H9 (cell line): ENCODE data around the gene SNX30. TPM values are rescaled to one million over a fixed set of nuclear protein-coding genes. Genes with fewer than 3 reads are reported as not detected.
A peak's percentile ranks its signal among the peaks of the same experiment; 100 is the strongest.

Experiments
- DNase-seq: peaks from one replicate; pipeline ENCODE4 v3.0.0-alpha.2; 2017
- H2AFZ ChIP-seq: one replicate; pipeline ENCODE4 v1.6.1; 2013; ENCODE audit warnings: mild to moderate bottlenecking, low read length, control low read depth, moderate library complexity
- H2AK5ac ChIP-seq: 2 replicates; pipeline ENCODE4 v1.6.1; 2013; ENCODE audit warnings: low read length, control low read depth, mixed read lengths; ENCODE audit not compliant: insufficient read length
- H2BK120ac ChIP-seq: one replicate; pipeline ENCODE4 v1.6.1; 2013; ENCODE audit warnings: low read depth, mild to moderate bottlenecking, low read length, control low read depth, inconsistent platforms; ENCODE audit not compliant: poor library complexity, severe bottlenecking
- H2BK12ac ChIP-seq: 2 replicates; pipeline ENCODE4 v1.6.1; 2013; ENCODE audit warnings: low read length, control low read depth, mixed read lengths, low read depth; ENCODE audit not compliant: insufficient read length
- H2BK15ac ChIP-seq: 2 replicates; pipeline ENCODE4 v1.6.1; 2013; ENCODE audit warnings: low read depth, low read length, control low read depth
- H2BK20ac ChIP-seq: one replicate; pipeline ENCODE4 v1.6.1; 2013; ENCODE audit warnings: low read depth, mild to moderate bottlenecking, low read length, control low read depth, inconsistent platforms; ENCODE audit not compliant: poor library complexity, severe bottlenecking
- H2BK5ac ChIP-seq: 2 replicates; pipeline ENCODE4 v1.6.1; 2013; ENCODE audit warnings: low read length, control low read depth, mixed read lengths; ENCODE audit not compliant: insufficient read length
- H3K14ac ChIP-seq: 2 replicates; pipeline ENCODE4 v1.6.1; 2013; ENCODE audit warnings: low read length, control low read depth; ENCODE audit not compliant: insufficient read depth
- H3K18ac ChIP-seq: 2 replicates; pipeline ENCODE4 v1.6.1; 2013; ENCODE audit warnings: low read depth, mild to moderate bottlenecking, mixed read lengths, low read length, control low read depth; ENCODE audit not compliant: insufficient read length
- H3K23ac ChIP-seq: 2 replicates; pipeline ENCODE4 v1.6.1; 2013; ENCODE audit warnings: low read length, control low read depth, mixed read lengths, low read depth; ENCODE audit not compliant: insufficient read length
- H3K23me2 ChIP-seq: 2 replicates; pipeline ENCODE4 v1.6.1; 2013; ENCODE audit warnings: low read depth, mild to moderate bottlenecking, mixed read lengths, low read length, control low read depth; ENCODE audit not compliant: insufficient read length, poor library complexity, severe bottlenecking
- H3K27ac ChIP-seq: 2 replicates; pipeline ENCODE4 v1.5.1; 2013; ENCODE audit warnings: low read length, control low read depth, mixed read lengths, low read depth; ENCODE audit not compliant: insufficient read length
- H3K27me3 ChIP-seq: 2 replicates; pipeline ENCODE4 v1.6.1; 2013; ENCODE audit warnings: low read length, control low read depth, inconsistent platforms; ENCODE audit not compliant: insufficient read depth
- H3K4ac ChIP-seq: 2 replicates; pipeline ENCODE4 v1.6.1; 2013; ENCODE audit warnings: low read depth, mild to moderate bottlenecking, control low read depth, inconsistent platforms, low read length, moderate library complexity
- H3K4me1 ChIP-seq: 2 replicates; pipeline ENCODE4 v1.6.1; 2013; ENCODE audit warnings: low read length, control low read depth, inconsistent platforms; ENCODE audit not compliant: insufficient read depth
- H3K4me2 ChIP-seq: 2 replicates; pipeline ENCODE4 v1.6.1; 2013; ENCODE audit warnings: low read length, control low read depth, mixed read lengths; ENCODE audit not compliant: insufficient read length, insufficient read depth
- H3K56ac ChIP-seq: 2 replicates; pipeline ENCODE4 v1.6.1; 2013; ENCODE audit warnings: low read depth, mild to moderate bottlenecking, mixed read lengths, low read length, control low read depth; ENCODE audit not compliant: insufficient read length
- H3K79me1 ChIP-seq: 2 replicates; pipeline ENCODE4 v1.6.1; 2013; ENCODE audit warnings: low read depth, mild to moderate bottlenecking, moderate library complexity, low read length, control low read depth, inconsistent platforms; ENCODE audit not compliant: insufficient read depth, poor library complexity, severe bottlenecking
- H3K79me2 ChIP-seq: 2 replicates; pipeline ENCODE4 v1.6.1; 2013; ENCODE audit warnings: low read length, control low read depth, inconsistent platforms; ENCODE audit not compliant: insufficient read depth
- H3K9ac ChIP-seq: 2 replicates; pipeline ENCODE4 v1.6.1; 2013; ENCODE audit warnings: low read length, control low read depth, mixed read lengths; ENCODE audit not compliant: insufficient read length; ENCODE audit errors: extremely low read depth
- H3K9me3 ChIP-seq: one replicate; pipeline ENCODE4 v1.6.1; 2013; ENCODE audit warnings: low read depth, low read length, inconsistent platforms; ENCODE audit not compliant: control insufficient read depth
- H3T11ph ChIP-seq: one replicate; pipeline ENCODE4 v1.6.1; 2013; ENCODE audit warnings: mild to moderate bottlenecking, low read length, control low read depth, inconsistent platforms
- H4K20me1 ChIP-seq: one replicate; pipeline ENCODE4 v1.6.1; 2013; ENCODE audit not compliant: control insufficient read depth, insufficient read length, insufficient read depth
- H4K5ac ChIP-seq: 2 replicates; pipeline ENCODE4 v1.6.1; 2013; ENCODE audit warnings: low read depth, mild to moderate bottlenecking, mixed read lengths, low read length, control low read depth; ENCODE audit not compliant: insufficient read length
- H4K8ac ChIP-seq: replicated peaks from 2 replicates; pipeline ENCODE4 v1.6.1; 2013; ENCODE audit warnings: low read length, control low read depth, mixed read lengths, low read depth; ENCODE audit not compliant: insufficient read length
- H4K91ac ChIP-seq: 2 replicates; pipeline ENCODE4 v1.6.1; 2013; ENCODE audit warnings: low read depth, mild to moderate bottlenecking, moderate library complexity, mixed read lengths, low read length, control low read depth; ENCODE audit not compliant: insufficient read length
- H3K27ac Mint-ChIP-seq, 3 experiments: 2 replicates in 2 of 3; 3 replicates in 1 of 3; pipeline ENCODE4 v1.8.0; 2020 to 2021; ENCODE audit warnings: mixed read lengths in 3 of 3, mild to moderate bottlenecking in 1 of 3, moderate library complexity in 1 of 3
- H3K27me3 Mint-ChIP-seq: 2 replicates; pipeline ENCODE4 v1.8.0; 2021; ENCODE audit warnings: low read depth, mild to moderate bottlenecking, moderate library complexity, mixed read lengths
- H3K36me3 Mint-ChIP-seq, 3 experiments: 2 replicates in 2 of 3; 3 replicates in 1 of 3; pipeline ENCODE4 v1.8.0; 2020 to 2021; ENCODE audit warnings: low read depth in 3 of 3, mixed read lengths in 3 of 3; ENCODE audit not compliant: insufficient read depth in 1 of 3
- H3K4me1 Mint-ChIP-seq, 2 experiments: 2 replicates each; pipeline ENCODE4 v1.8.0; 2020; ENCODE audit warnings: mixed read lengths in 2 of 2
- H3K4me3 Mint-ChIP-seq, 2 experiments: 2 replicates in 1 of 2; 3 replicates in 1 of 2; pipeline ENCODE4 v1.8.0; 2020 to 2021; ENCODE audit warnings: mild to moderate bottlenecking in 2 of 2, mixed read lengths in 2 of 2, moderate library complexity in 1 of 2
- H3K9me3 Mint-ChIP-seq, 2 experiments: 2 replicates in 1 of 2; 3 replicates in 1 of 2; pipeline ENCODE4 v1.8.0; 2020; ENCODE audit warnings: mild to moderate bottlenecking in 2 of 2, mixed read lengths in 2 of 2, moderate library complexity in 1 of 2
- CTCF ChIP-seq: fragments of 200-600 bp; sonication (generic); conservative IDR thresholded peaks from 3 replicates; pipeline ENCODE4 v1.8.0; 2021; ENCODE audit warnings: antibody characterized with exemption, mild to moderate bottlenecking
- WGBS: extraction: QIAGEN DNeasy Blood & Tissue Kit; methylation state at CpG from one replicate; pipeline ENCODE4 v1.1.7; 2013; ENCODE audit warnings: missing lambda C conversion rate, low lambda C conversion rate, mixed read lengths; ENCODE audit not compliant: insufficient read length; ENCODE audit errors: extremely low coverage; 5-methylcytosine and 5-hydroxymethylcytosine counted together
- total RNA-seq: library from RNA; stranded (reverse); gene quantifications from 2 replicates; pipeline ENCODE4 v1.2.1, GENCODE V29; 2021

The SNX30 gene
- total RNA-seq, 1 experiment from 2014 or later: 10.3 TPM

DNA sequence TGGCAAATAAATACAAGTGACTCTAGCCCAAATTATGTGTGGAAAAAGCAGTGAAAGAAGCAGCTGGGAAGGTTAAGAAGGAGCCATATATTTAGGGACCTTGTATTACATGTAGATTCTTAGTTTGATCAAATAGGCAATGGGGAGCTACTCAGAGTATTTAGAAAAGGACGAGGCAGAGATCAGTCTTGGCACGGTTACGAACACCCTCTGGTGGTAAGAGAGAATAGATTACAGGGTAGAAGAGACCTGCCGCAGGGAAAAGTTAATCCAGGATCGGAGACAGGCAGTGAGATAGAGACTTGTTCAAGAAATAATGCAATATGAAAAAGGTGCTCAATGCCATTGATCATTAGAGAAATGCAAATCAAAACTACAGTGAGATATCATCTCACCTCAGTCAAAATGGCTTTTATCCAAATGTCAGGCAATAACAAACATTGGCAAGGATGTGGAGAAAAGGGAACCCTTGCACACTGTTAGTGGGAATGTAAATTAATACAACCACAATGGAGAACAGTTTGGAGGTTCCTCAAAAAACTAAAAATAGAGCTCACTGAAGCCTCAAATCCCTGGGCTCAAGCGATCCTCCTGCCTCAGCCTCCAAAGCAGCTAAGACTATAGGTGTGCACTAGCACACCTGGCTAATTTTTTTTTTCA, 44.7 kb upstream of the SNX30 start:
- no peak overlapping the region for H3K9ac ChIP-seq
- no peaks in the 10 kb centered on the region for H4K20me1 ChIP-seq
- no peak overlapping the region for H3T11ph ChIP-seq
- no peak overlapping the region for H2BK20ac ChIP-seq
- no peak overlapping the region for H3K4me2 ChIP-seq
- H3K27ac ChIP-seq: no peak overlapping the region
- no peaks in the 10 kb centered on the region for H3K27me3 Mint-ChIP-seq
- no peak overlapping the region for H4K5ac ChIP-seq
- H3K23me2 ChIP-seq: no peaks in the 10 kb centered on the region
- peak; percentile 45 for DNase-seq
- H2BK12ac ChIP-seq: no peak overlapping the region
- no peaks in the 10 kb centered on the region for H3K4me1 ChIP-seq
- no peak overlapping the region for H3K56ac ChIP-seq
- H3K18ac ChIP-seq: no peak overlapping the region
- H4K8ac ChIP-seq: no peak overlapping the region
- no peak overlapping the region for H2AK5ac ChIP-seq
- H3K4ac ChIP-seq: no peak overlapping the region
- H3K4me3 Mint-ChIP-seq: no peak overlapping the region
- H3K27me3 ChIP-seq: no peaks in the 10 kb centered on the region
- WGBS: no CpG with 5 or more reads among the region's 6 CpGs
- no peak overlapping the region for H2BK15ac ChIP-seq
- H4K91ac ChIP-seq: no peak overlapping the region
- peaks cover 0 to 16% (median 0%) of the 10 kb centered on the region in 3 experiments; a peak in 2 of 7 replicates for H3K36me3 Mint-ChIP-seq
- no peaks in the 10 kb centered on the region for H3K79me1 ChIP-seq
- no peaks in the 10 kb centered on the region for H3K9me3 ChIP-seq
- H3K14ac ChIP-seq: no peak overlapping the region
- H3K79me2 ChIP-seq: no peaks in the 10 kb centered on the region; the same call in 1 of the 2 replicates
- peaks cover 5% of the 10 kb centered on the region in 2 experiments; a peak in 2 of 4 replicates for H3K4me1 Mint-ChIP-seq
- H2BK120ac ChIP-seq: no peak overlapping the region
- no peaks in the 10 kb centered on the region for H3K9me3 Mint-ChIP-seq
- no peak overlapping the region for H3K23ac ChIP-seq
- peak; percentile 73 for TF ChIP-seq CTCF
- H3K27ac Mint-ChIP-seq: peak overlapping the region in 1 of 3 experiments; percentile 4; a peak in 1 of 7 replicates
- no peak overlapping the region for H2AFZ ChIP-seq
- no peak overlapping the region for H2BK5ac ChIP-seq
